RWPE1 (cell line): ENCODE data around the gene CYTH3.

Source experiments
- CTCF ChIA-PET: fragments of 350-600 bp; sonication (Branson Sonifier 250); formaldehyde crosslinking; extraction: SDS; loops from one replicate; lab custom pipeline; 2021; lab: Yijun Ruan, JAX
- POLR2A ChIA-PET: fragments of 400-600 bp; formaldehyde crosslinking; extraction: SDS; loops from one replicate; lab custom pipeline; 2020; ENCODE audit warnings: antibody characterized with exemption; ENCODE audit not compliant: low non-redundant PET; lab: Yijun Ruan, JAX
- DNase-seq: peaks from one replicate; pipeline ENCODE4 v3.0.0; 2012; ENCODE audit warnings: low spot score
- H3K27ac ChIP-seq: fragments of 450-650 bp; 2 replicates; pipeline ENCODE4 v1.5.1; 2017
- CTCF ChIP-seq: fragments of 450-650 bp; conservative IDR thresholded peaks from 2 replicates; pipeline ENCODE4 v1.5.1; 2017; ENCODE audit warnings: low read depth, mild to moderate bottlenecking

Gene CYTH3

GRCh38 chr7:6259257-6259656 lies 13.2 kb downstream of the CYTH3 start:
- ChIA-PET POLR2A (no interaction called here), CTCF (no interaction called here)
- DNase-seq, result no peak
- no peak for TF ChIP-seq CTCF
- H3K27ac ChIP-seq, result no peak overlapping the region

GRCh38 chr7:6258440-6259182 lies 13.8 kb downstream of the CYTH3 start:
- CTCF ChIA-PET, result no interaction called here
- no peak for TF ChIP-seq CTCF
- DNase-seq, result no peak
- POLR2A ChIA-PET, result no interaction called here
- H3K27ac ChIP-seq, result no peak overlapping the region

GRCh38 chr7:6257675-6258074 lies 14.7 kb downstream of the CYTH3 start:
- H3K27ac ChIP-seq, result no peak overlapping the region
- POLR2A ChIA-PET, result no interaction called here
- CTCF ChIA-PET, result no interaction called here
- no peak for DNase-seq
- TF ChIP-seq CTCF, result no peak

GRCh38 chr7:6256677-6257535 lies 15.5 kb downstream of the CYTH3 start:
- ChIA-PET POLR2A (interaction anchor here (0.6 kb wide), 1 partner anchor 22 kb away, joined by 9 read pairs; no protein-coding TSS in a partner anchor), CTCF (no interaction called here)
- no peak for DNase-seq
- no peak for TF ChIP-seq CTCF
- no peak overlapping the region for H3K27ac ChIP-seq

GRCh38 chr7:6256109-6256483 lies 16.3 kb downstream of the CYTH3 start:
- DNase-seq, result no peak
- no peak for TF ChIP-seq CTCF
- ChIA-PET CTCF (interaction anchor here (0.5 kb wide), 1 partner anchor 399 kb away, joined by 3 read pairs; no protein-coding TSS in a partner anchor), POLR2A (interaction anchor here (0.6 kb wide), 1 partner anchor 21 kb away, joined by 9 read pairs; no protein-coding TSS in a partner anchor)
- H3K27ac ChIP-seq, result no peak overlapping the region

- TF ChIP-seq CTCF, result no peak
- CTCF ChIA-PET, result no interaction called here
- no peak for DNase-seq
- no peak overlapping the region for H3K27ac ChIP-seq
- POLR2A ChIA-PET, result no interaction called here
These were observed 17.6 kb downstream of the CYTH3 start for GRCh38 chr7:6254866-6255265.
